HG02798 (cell line): Measurements from ENCODE around the gene SLC29A3.
"Not testable (repeated sequence)": the region's sequence is repeated elsewhere in the genome, so short reads cannot be mapped to it uniquely, and the experiment has no call there.

Experiments used
- ATAC-seq: cut with Tn5 transposase; IDR thresholded peaks from one replicate; pipeline ENCODE4 v1.9.1; 2021; ENCODE audit warnings: mild to moderate bottlenecking; ENCODE audit not compliant: unreplicated experiment, poor library complexity

SLC29A3 gene

GRCh38 chr10:71319042-71319799 is at the start of gene SLC29A3:
Gene SLC29A3, plus strand, starts transcription at chr10:71319259. Its CDS starts 51 bp downstream, at chr10:71319310.
- ATAC-seq, result peak; percentile 76

GRCh38 chr10:71269301-71270288 is 49.5 kb upstream of the SLC29A3 start:
- no peak for ATAC-seq

- ATAC-seq, result no peak
Measured at GRCh38 chr10:71270301-71271220, 48.5 kb upstream of the SLC29A3 start.

- ATAC-seq, result no peak
Measured at GRCh38 chr10:71271662-71272055, 47.4 kb upstream of the SLC29A3 start.

GRCh38 chr10:71272056-71272771 is 46.8 kb upstream of the SLC29A3 start:
- no peak for ATAC-seq

- not testable (repeated sequence) for ATAC-seq
Measured at GRCh38 chr10:71272974-71273373, 46.1 kb upstream of the SLC29A3 start.

- no peak for ATAC-seq
Measured at GRCh38 chr10:71273506-71273905, 45.6 kb upstream of the SLC29A3 start.

- no peak for ATAC-seq
Measured at GRCh38 chr10:71274901-71275796, 43.9 kb upstream of the SLC29A3 start.

- no peak for ATAC-seq
Measured at GRCh38 chr10:71276873-71277272, 42.2 kb upstream of the SLC29A3 start.

- no peak for ATAC-seq
Measured at GRCh38 chr10:71277914-71278665, 41.0 kb upstream of the SLC29A3 start.

- ATAC-seq, result no peak
Measured at GRCh38 chr10:71278691-71279588, 40.1 kb upstream of the SLC29A3 start.

GRCh38 chr10:71279590-71280170 is 39.4 kb upstream of the SLC29A3 start:
- ATAC-seq, result no peak

GRCh38 chr10:71280216-71280615 is 38.8 kb upstream of the SLC29A3 start:
- ATAC-seq, result no peak

- ATAC-seq, result no peak
Measured at GRCh38 chr10:71280825-71281224, 38.2 kb upstream of the SLC29A3 start.

- no peak for ATAC-seq
Measured at GRCh38 chr10:71281646-71282322, 37.3 kb upstream of the SLC29A3 start.

GRCh38 chr10:71282323-71282680 is 36.8 kb upstream of the SLC29A3 start:
- no peak for ATAC-seq
